NCI-H1436 (cell line): ENCODE results near the gene ZYG11A.

Experiments used
- DNase-seq: peaks from one replicate; lab custom pipeline; 2025; lab: John Stamatoyannopoulos, UW

The ZYG11A gene

GRCh38 chr1:52918201-52918600, 75.6 kb downstream of the ZYG11A start:
- no peak for DNase-seq

GRCh38 chr1:52919051-52919722, 76.6 kb downstream of the ZYG11A start:
- DNase-seq, result no peak

GRCh38 chr1:52919723-52920483, 77.3 kb downstream of the ZYG11A start:
- DNase-seq, result no peak

GRCh38 chr1:52920791-52921291, 78.3 kb downstream of the ZYG11A start:
- DNase-seq, result no peak

- DNase-seq, result no peak
Measured at GRCh38 chr1:52925571-52926005, 83.0 kb downstream of the ZYG11A start.

GRCh38 chr1:52926864-52927211, 84.3 kb downstream of the ZYG11A start:
- DNase-seq, result no peak

- DNase-seq, result peak; percentile 70
Measured at GRCh38 chr1:52927212-52928014, 84.9 kb downstream of the ZYG11A start, which contains the start of gene SCP2. SCP2 (plus strand) TSS chr1:52927276; CDS start chr1:52927397, 121 bp downstream.

- no peak for DNase-seq
Measured at GRCh38 chr1:52928015-52928404, 85.5 kb downstream of the ZYG11A start.

- DNase-seq, result no peak
Measured at GRCh38 chr1:52929019-52929418, 86.5 kb downstream of the ZYG11A start.

- no peak for DNase-seq
Measured at GRCh38 chr1:52937433-52938182, 95.0 kb downstream of the ZYG11A start.

GRCh38 chr1:52938183-52938451, 95.6 kb downstream of the ZYG11A start:
- DNase-seq, result no peak

- no peak for DNase-seq
Measured at GRCh38 chr1:52943876-52944416, 101.4 kb downstream of the ZYG11A start.

- no peak for DNase-seq
Measured at GRCh38 chr1:52944566-52944965, 102.0 kb downstream of the ZYG11A start.
